HL-60 (cell line): ENCODE data around the gene KIAA1217.

Experiments
- DNase-seq, 2 experiments: peaks; one replicate each; pipeline ENCODE4 v3.0.0-alpha.2; 2010 to 2020; ENCODE audit warnings: low read depth in 1 of 2, low spot score in 1 of 2
- H3K27ac ChIP-seq: fragments of 250-450 bp; sonication (Bioruptor Pico); replicated peaks from 2 replicates; pipeline ENCODE4 v1.5.1; 2020; ENCODE audit warnings: mild to moderate bottlenecking, moderate library complexity
- H3K27me3 ChIP-seq: fragments of 250-450 bp; sonication (Bioruptor Pico); 2 replicates; pipeline ENCODE4 v1.5.1; 2021; ENCODE audit warnings: mild to moderate bottlenecking, moderate library complexity; ENCODE audit not compliant: insufficient read depth, poor library complexity, severe bottlenecking
- H3K4me3 ChIP-seq: replicated peaks from 2 replicates; pipeline ENCODE4 v1.5.1; 2011; ENCODE audit warnings: mild to moderate bottlenecking, control low read depth, low read length; ENCODE audit not compliant: insufficient read depth
- CTCF ChIP-seq: IDR thresholded peaks from one replicate; pipeline ENCODE4 v1.5.1; 2011; ENCODE audit warnings: low read length, control low read depth, inconsistent platforms; ENCODE audit not compliant: insufficient read depth
- GABPA ChIP-seq: IDR thresholded peaks from 2 replicates; pipeline ENCODE4 v1.6.1; 2012; ENCODE audit warnings: low read depth
- POLR2AphosphoS5 ChIP-seq: IDR thresholded peaks from 2 replicates; pipeline ENCODE4 v1.6.1; 2012; ENCODE audit warnings: low read depth
- REST ChIP-seq: IDR thresholded peaks from 2 replicates; pipeline ENCODE4 v1.6.1; 2012; ENCODE audit warnings: low read depth; ENCODE audit not compliant: insufficient replicate concordance
- SPI1 ChIP-seq: IDR thresholded peaks from 2 replicates; pipeline ENCODE4 v1.6.1; 2012; ENCODE audit warnings: low read depth, mild to moderate bottlenecking, borderline replicate concordance

Gene KIAA1217

GRCh38 chr10:24371396-24371795, 162.5 kb downstream of the KIAA1217 start:
- H3K27ac ChIP-seq, result no peak overlapping the region
- no peaks in the 10 kb centered on the region for H3K27me3 ChIP-seq
- H3K4me3 ChIP-seq, result no peak overlapping the region
- DNase-seq, result no peak
- no peak for TF ChIP-seq GABPA
- no peak for TF ChIP-seq REST
- no peak for TF ChIP-seq POLR2AphosphoS5
- TF ChIP-seq CTCF, result no peak
- no peak for TF ChIP-seq SPI1

- no peaks in the 10 kb centered on the region for H3K27me3 ChIP-seq
- DNase-seq, result no peak
- TF ChIP-seq CTCF (no peak), REST (no peak), POLR2AphosphoS5 (no peak), SPI1 (no peak)
- H3K27ac ChIP-seq, result no peak overlapping the region
- H3K4me3 ChIP-seq, result no peak overlapping the region
These were observed 165.4 kb downstream of the KIAA1217 start for GRCh38 chr10:24374134-24374915.

DNA sequence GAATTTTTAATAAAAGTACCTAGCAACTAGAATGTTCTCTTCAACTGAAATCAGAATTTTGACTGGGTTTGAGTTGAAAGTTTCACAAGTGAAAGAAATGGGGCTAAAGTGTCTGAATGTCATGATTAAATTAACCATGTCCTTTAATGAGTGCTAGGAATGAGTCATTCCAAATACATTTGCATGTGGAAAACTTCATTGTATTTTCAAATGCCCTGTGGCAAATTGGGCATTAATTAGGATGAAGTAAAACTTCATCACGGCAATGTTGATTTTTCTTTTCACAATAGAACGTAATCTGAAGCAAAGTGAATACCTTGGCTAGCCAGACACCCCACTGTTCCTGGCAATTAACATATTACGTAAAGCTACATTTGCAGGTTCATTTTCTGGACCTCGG, 166.6 kb downstream of the KIAA1217 start:
- no peak overlapping the region for H3K27ac ChIP-seq
- no peak for DNase-seq
- H3K4me3 ChIP-seq, result no peak overlapping the region
- H3K27me3 ChIP-seq, result no peaks in the 10 kb centered on the region
- no peak for TF ChIP-seq CTCF
- TF ChIP-seq POLR2AphosphoS5, result no peak
- TF ChIP-seq REST, result no peak
- TF ChIP-seq SPI1, result no peak
- TF ChIP-seq GABPA, result no peak
